Spleen (tissue), 11 donors: Measurements from ENCODE around the gene PRND. TPM values are rescaled to one million over a fixed set of nuclear protein-coding genes. Genes with fewer than 3 reads are reported as not detected.
"Not testable (repeated sequence)": the region's sequence is repeated elsewhere in the genome, so short reads cannot be mapped to it uniquely, and the experiment has no call there.

Source experiments
- DNase-seq: peaks from one replicate; pipeline ENCODE4 v3.0.0-alpha.2; 2020
- H3K27ac ChIP-seq, 8 donors: fragments of 200-600 bp; sonication (generic) in 7 of 8; 1 replicate in 4 of 8; 2 replicates in 4 of 8; pipeline versions ENCODE4 v1.5.0 to v1.8.0; 2016 to 2021; ENCODE audit warnings: inconsistent platforms in 4 of 8, mild to moderate bottlenecking in 4 of 8, moderate library complexity in 1 of 8
- H3K27me3 ChIP-seq, 7 donors: fragments of 200-600 bp; sonication (generic) in 6 of 7; replicated peaks in 1 of 7; 1 replicate in 4 of 7; 2 replicates in 3 of 7; pipeline versions ENCODE4 v1.5.0 to v1.8.0; 2016 to 2021; ENCODE audit warnings: inconsistent platforms in 3 of 7, mild to moderate bottlenecking in 1 of 7
- H3K36me3 ChIP-seq, 6 donors: fragments of 200-600 bp; sonication (generic) in 5 of 6; 1 replicate in 4 of 6; 2 replicates in 2 of 6; pipeline versions ENCODE4 v1.5.0 to v1.8.0; 2016 to 2021; ENCODE audit warnings: inconsistent platforms in 2 of 6
- H3K4me1 ChIP-seq, 6 donors: fragments of 200-600 bp; sonication (generic) in 5 of 6; 1 replicate in 3 of 6; 2 replicates in 3 of 6; pipeline versions ENCODE4 v1.5.0 to v1.8.0; 2016 to 2021; ENCODE audit warnings: inconsistent platforms in 3 of 6
- H3K4me3 ChIP-seq, 8 donors: fragments of 200-600 bp; sonication (generic) in 7 of 8; 1 replicate in 4 of 8; 2 replicates in 4 of 8; pipeline versions ENCODE4 v1.5.0 to v1.8.0; 2016 to 2021; ENCODE audit warnings: inconsistent platforms in 4 of 8, mild to moderate bottlenecking in 4 of 8, moderate library complexity in 2 of 8
- H3K9me3 ChIP-seq, 8 donors: fragments of 200-600 bp; sonication (generic) in 7 of 8; 1 replicate in 4 of 8; 2 replicates in 4 of 8; pipeline versions ENCODE4 v1.5.0 to v1.8.0; 2016 to 2021; ENCODE audit warnings: inconsistent platforms in 4 of 8
- POLR2A ChIP-seq, 3 donors: fragments of 450-650 bp; IDR thresholded peaks; one replicate each; pipeline ENCODE4 v1.5.1; 2017; ENCODE audit warnings: antibody characterized with exemption in 3 of 3, mild to moderate bottlenecking in 1 of 3
- POLR2AphosphoS5 ChIP-seq, 3 donors: sonication (generic); formaldehyde crosslinking; IDR thresholded peaks; one replicate each; pipeline ENCODE4 v1.5.1; 2017; ENCODE audit warnings: antibody characterized with exemption in 3 of 3
- WGBS, 5 donors: extraction: QIAGEN DNeasy Blood & Tissue Kit in 3 of 5; methylation state at CpG; one replicate each; pipeline versions ENCODE4 v1.1.5 to v1.1.7; 2013 to 2018; 5-methylcytosine and 5-hydroxymethylcytosine counted together
- intact Hi-C: fragments of 100-400 bp; cut with DNase I; formaldehyde crosslinking; loops from one replicate; pipeline ENCODE4 v1.15.0; 2023; ENCODE audit warnings: low total_unique reads
- polyA plus RNA-seq, 3 donors: library from polyadenylated mRNA; stranded (reverse); fragments of 200-250 nt; gene quantifications; one replicate each; pipeline ENCODE4 v1.2.1, GENCODE V29; 2013
- total RNA-seq, 7 donors: library from RNA; depleted of rRNA in 3 of 7; stranded (reverse); fragments of >200 nt in 3 of 7; fragmentation: NEBNext Ultra II Directional in 4 of 7; extraction: Animal tissue kit (Norgen Biotek cat#: 25700) in 4 of 7; gene quantifications; one replicate each; pipeline versions ENCODE4 v1.1.0 to v1.2.1, GENCODE V29; 2016 to 2021
- TF ChIP-seq, protein P1 (sequence below), 11 experiments: fragments of 200-600 bp in 7 of 11; fragments of 450-650 bp in 4 of 11; sonication (generic) in 4 of 11; IDR thresholded peaks in 8 of 11; conservative IDR thresholded peaks in 3 of 11; 1 replicate in 7 of 11; 2 replicates in 4 of 11; pipeline versions ENCODE4 v1.4.0 to v1.8.0; 2016 to 2021; ENCODE audit warnings: antibody characterized with exemption in 11 of 11, inconsistent platforms in 4 of 11, mild to moderate bottlenecking in 1 of 11
- donor health status: healthy with polysubstance abuse.
- donor health status: DM: no; HTN: no; CAD: no; lungs with moderate emphysema.
- donor health status: DM: no; HTN: no; CAD: no.
- donor health status: Bipolar disorder and iron deficiency.
- donor health status: healthy.
- donor health status: DM: no; HTN: no; CAD: no.
- donor health status: DM: yes; HTN: yes; CAD: no.

PRND gene
- total and polyA plus RNA-seq, 10 donors, result 0.03 TPM; not detected in 9

DNA sequence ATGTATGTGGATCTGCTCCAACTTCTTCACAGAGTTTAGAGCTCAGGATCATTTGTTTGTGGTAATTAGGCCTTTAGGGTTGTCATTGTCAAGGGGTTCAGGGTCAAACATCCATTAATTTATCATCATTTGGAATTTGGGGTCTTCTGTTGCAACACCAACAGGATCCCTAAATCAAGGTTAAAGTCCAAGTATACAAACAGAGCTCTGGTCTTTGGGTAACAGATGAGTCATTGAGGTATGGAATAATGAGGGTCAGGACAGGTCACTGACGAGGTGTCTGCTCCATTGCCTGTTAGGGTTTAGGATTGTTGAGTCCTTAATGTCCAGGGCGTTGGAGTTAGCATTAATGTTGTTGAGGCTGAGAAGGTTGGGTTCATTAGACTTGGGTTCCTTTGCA is 47.6 kb downstream of the PRND start:
- H3K4me3 ChIP-seq, result no peak overlapping the region
- intact Hi-C loops, result no loop called here
- no peak for DNase-seq
- H3K36me3 ChIP-seq, result no peaks in the 10 kb centered on the region
- 75 to 90% (median 84%) methylated on average over 2 of the region's 2 CpGs for WGBS, 5 donors
- peaks cover 0 to 27% (median 19%) of the 10 kb centered on the region in 8 donors for H3K9me3 ChIP-seq
- peaks cover 4 to 32% (median 16%) of the 10 kb centered on the region in 6 donors for H3K4me1 ChIP-seq
- TF ChIP-seq POLR2AphosphoS5 (IDR thresholded peaks at IDR 0.05) (no peak), POLR2A (IDR thresholded peaks at IDR 0.05) (no peak)
- TF ChIP-seq, protein P1, sequence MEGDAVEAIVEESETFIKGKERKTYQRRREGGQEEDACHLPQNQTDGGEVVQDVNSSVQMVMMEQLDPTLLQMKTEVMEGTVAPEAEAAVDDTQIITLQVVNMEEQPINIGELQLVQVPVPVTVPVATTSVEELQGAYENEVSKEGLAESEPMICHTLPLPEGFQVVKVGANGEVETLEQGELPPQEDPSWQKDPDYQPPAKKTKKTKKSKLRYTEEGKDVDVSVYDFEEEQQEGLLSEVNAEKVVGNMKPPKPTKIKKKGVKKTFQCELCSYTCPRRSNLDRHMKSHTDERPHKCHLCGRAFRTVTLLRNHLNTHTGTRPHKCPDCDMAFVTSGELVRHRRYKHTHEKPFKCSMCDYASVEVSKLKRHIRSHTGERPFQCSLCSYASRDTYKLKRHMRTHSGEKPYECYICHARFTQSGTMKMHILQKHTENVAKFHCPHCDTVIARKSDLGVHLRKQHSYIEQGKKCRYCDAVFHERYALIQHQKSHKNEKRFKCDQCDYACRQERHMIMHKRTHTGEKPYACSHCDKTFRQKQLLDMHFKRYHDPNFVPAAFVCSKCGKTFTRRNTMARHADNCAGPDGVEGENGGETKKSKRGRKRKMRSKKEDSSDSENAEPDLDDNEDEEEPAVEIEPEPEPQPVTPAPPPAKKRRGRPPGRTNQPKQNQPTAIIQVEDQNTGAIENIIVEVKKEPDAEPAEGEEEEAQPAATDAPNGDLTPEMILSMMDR (IDR thresholded peaks at IDR 0.05 in 8 of 11, conservative IDR thresholded peaks at IDR 0.05 in 3 of 11), result no peak
- no peaks in the 10 kb centered on the region for H3K27me3 ChIP-seq
- H3K27ac ChIP-seq, result no peak overlapping the region

DNA sequence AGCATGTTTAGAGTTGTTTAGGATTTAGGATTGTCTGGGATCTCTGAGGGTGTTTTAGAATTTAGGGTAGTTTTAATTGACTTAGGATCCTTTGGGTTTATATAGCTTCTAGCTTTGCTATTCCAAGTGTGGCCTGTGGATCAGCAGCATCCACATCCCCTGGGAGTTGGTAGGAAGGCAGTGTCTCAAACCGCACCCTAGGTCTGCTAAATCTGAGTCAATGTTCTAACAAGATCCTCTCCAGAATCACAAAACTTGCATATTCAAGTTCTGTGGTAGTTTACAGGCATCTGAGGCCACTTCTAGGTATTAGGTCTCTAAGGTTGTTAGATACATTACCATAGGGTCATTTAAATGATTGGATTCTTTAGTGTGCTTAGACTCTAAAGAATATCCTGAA is 48.3 kb downstream of the PRND start:
- no peak overlapping the region for H3K4me3 ChIP-seq
- 81 to 100% (median 88%) methylated on average over 1 of the region's 1 CpG for WGBS, 5 donors
- H3K9me3 ChIP-seq, result peaks cover 0 to 27% (median 19%) of the 10 kb centered on the region in 8 donors
- no peak for TF ChIP-seq POLR2AphosphoS5 (IDR thresholded peaks at IDR 0.05)
- H3K27me3 ChIP-seq, result no peaks in the 10 kb centered on the region
- no peak overlapping the region for H3K27ac ChIP-seq
- DNase-seq, result no peak
- H3K36me3 ChIP-seq, result no peaks in the 10 kb centered on the region
- peaks cover 4 to 26% (median 15%) of the 10 kb centered on the region in 6 donors for H3K4me1 ChIP-seq
- intact Hi-C loops, result no loop called here

DNA sequence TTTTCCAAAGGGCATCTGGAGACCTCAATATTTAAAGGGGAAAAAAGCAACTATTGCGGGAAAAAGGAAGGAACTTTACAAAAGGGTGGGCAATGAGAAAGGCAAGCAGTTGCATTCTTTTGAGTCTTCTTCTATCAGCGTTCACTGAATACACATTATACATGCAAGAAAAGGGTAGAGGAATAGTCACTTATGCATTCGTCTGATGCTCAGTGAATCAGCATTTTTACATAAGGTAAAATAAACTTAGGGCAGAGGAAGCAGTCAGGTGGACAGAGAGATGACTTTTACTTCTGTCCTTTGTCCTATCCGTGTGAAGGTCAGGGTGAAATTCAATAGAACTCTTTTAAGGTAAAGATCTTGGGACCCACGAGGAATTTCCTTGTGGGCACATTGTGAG is 49.3 kb downstream of the PRND start:
- peaks cover 4 to 24% (median 16%) of the 10 kb centered on the region in 6 donors for H3K4me1 ChIP-seq
- DNase-seq, result no peak
- no peaks in the 10 kb centered on the region for H3K36me3 ChIP-seq
- no peak overlapping the region for H3K4me3 ChIP-seq
- no peak overlapping the region for H3K27ac ChIP-seq
- WGBS, 5 donors, result 70 to 79% (median 76%) methylated on average over 5 of the region's 5 CpGs
- H3K27me3 ChIP-seq, result no peaks in the 10 kb centered on the region
- H3K9me3 ChIP-seq, result peaks cover 0 to 27% (median 19%) of the 10 kb centered on the region in 8 donors
- intact Hi-C loops, result no loop called here
- TF ChIP-seq, protein P1 (IDR thresholded peaks at IDR 0.05 in 8 of 11, conservative IDR thresholded peaks at IDR 0.05 in 3 of 11), result no peak
- TF ChIP-seq POLR2AphosphoS5 (IDR thresholded peaks at IDR 0.05) (no peak), POLR2A (IDR thresholded peaks at IDR 0.05) (no peak)

DNA sequence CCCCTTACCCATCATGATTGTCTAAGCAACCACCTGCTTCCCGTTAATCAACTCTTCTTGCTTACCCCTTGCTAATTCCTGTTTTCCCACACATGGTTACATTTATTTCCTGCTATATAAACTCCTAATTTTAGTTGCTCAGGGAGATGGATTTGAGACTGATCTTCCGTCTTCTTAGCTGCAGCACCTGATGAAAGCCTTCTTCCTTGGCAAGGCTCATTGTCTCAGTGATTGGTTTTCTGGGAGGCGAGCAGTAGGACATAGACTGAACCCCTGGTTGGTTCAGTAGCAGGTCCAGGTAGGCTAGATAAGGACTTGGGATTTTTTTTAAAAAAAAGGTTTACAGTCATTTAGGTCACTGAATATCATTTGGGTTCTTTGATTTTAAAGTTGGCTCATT is 50.4 kb downstream of the PRND start:
- no peak for TF ChIP-seq POLR2AphosphoS5 (IDR thresholded peaks at IDR 0.05)
- no peak for TF ChIP-seq POLR2A (IDR thresholded peaks at IDR 0.05)
- TF ChIP-seq, protein P1 (IDR thresholded peaks at IDR 0.05 in 8 of 11, conservative IDR thresholded peaks at IDR 0.05 in 3 of 11), result no peak
- DNase-seq, result no peak
- no peak overlapping the region for H3K4me3 ChIP-seq
- 93 to 98% (median 94%) methylated on average over 3 of the region's 3 CpGs for WGBS, 5 donors
- intact Hi-C loops, result no loop called here
- H3K4me1 ChIP-seq, result peaks cover 0 to 18% (median 7%) of the 10 kb centered on the region in 6 donors
- no peaks in the 10 kb centered on the region for H3K36me3 ChIP-seq
- no peaks in the 10 kb centered on the region for H3K27me3 ChIP-seq
- H3K9me3 ChIP-seq, result peaks cover 0 to 27% (median 19%) of the 10 kb centered on the region in 8 donors
- no peak overlapping the region for H3K27ac ChIP-seq

DNA sequence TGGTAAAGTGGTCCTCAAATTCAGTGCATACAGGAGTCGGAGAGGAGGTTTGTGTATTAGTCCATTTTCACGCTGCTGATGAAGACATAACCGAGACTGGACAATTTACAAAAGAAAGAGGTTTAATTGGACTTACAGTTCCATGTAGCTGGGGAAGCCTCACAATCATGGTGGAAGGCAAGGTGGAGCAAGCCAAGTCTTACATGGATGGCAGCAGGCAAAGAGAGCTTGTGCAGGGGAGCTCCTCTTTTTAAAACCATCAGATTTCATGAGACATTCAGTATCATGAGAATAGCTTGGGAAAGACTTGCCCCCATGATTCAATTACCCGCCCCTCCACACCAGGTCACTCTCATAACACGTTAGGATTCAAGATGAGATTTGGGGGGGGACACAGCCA is 51.3 kb downstream of the PRND start:
- H3K27me3 ChIP-seq, intact Hi-C loops, DNase-seq, H3K27ac ChIP-seq, H3K4me3 ChIP-seq, H3K36me3 ChIP-seq: not testable (repeated sequence)
- 75 to 93% (median 84%) methylated on average over 5 of the region's 5 CpGs for WGBS, 5 donors
- H3K9me3 ChIP-seq, result peaks cover 0 to 27% (median 19%) of the 10 kb centered on the region in 8 donors
- peaks cover 0 to 15% (median 4%) of the 10 kb centered on the region in 6 donors for H3K4me1 ChIP-seq
